HG03025 (cell line): ENCODE results near the gene GUCY2D.
"Not testable (repeated sequence)": the region's sequence is repeated elsewhere in the genome, so short reads cannot be mapped to it uniquely, and the experiment has no call there.

Experiments
- ATAC-seq: cut with Tn5 transposase; IDR thresholded peaks from one replicate; pipeline ENCODE4 v1.9.1; 2021; ENCODE audit warnings: mild to moderate bottlenecking, moderate library complexity; ENCODE audit not compliant: unreplicated experiment, low FRiP score

The GUCY2D gene

GRCh38 chr17:8015236-8015956, 13.0 kb downstream of the GUCY2D start:
- ATAC-seq: no peak

DNA sequence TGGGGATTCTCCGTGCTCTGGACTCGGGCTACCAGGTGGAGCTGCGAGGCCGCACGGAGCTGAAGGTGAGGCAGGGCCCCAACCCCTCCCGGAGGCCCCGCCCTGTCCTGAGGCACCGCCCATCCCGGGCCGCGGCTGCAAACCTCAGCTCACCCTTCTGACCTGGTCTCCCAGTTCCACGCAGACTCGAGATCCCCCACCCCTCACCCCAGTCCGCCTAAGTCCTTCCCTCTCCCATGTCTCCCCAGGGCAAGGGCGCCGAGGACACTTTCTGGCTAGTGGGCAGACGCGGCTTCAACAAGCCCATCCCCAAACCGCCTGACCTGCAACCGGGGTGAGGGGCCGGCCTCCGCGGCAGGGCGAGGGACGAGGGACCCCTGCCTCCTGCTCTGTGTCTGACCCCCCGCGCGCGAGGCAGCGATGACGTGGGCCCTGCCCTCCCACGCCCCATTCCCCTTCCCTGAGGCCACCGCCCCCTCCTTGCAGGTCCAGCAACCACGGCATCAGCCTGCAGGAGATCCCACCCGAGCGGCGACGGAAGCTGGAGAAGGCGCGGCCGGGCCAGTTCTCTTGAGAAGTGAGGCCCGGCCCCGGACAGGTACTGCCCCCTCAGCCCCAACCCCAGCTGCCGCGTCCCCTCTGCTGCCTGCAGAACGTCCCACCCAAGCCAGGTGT, 13.7 kb downstream of the GUCY2D start:
- no peak for ATAC-seq

GRCh38 chr17:8016632-8017424, 14.4 kb downstream of the GUCY2D start:
- ATAC-seq: no peak

- no peak for ATAC-seq
Measured at GRCh38 chr17:8018436-8018835, 16.0 kb downstream of the GUCY2D start.

GRCh38 chr17:8019166-8019565, 16.8 kb downstream of the GUCY2D start:
- ATAC-seq: no peak

DNA sequence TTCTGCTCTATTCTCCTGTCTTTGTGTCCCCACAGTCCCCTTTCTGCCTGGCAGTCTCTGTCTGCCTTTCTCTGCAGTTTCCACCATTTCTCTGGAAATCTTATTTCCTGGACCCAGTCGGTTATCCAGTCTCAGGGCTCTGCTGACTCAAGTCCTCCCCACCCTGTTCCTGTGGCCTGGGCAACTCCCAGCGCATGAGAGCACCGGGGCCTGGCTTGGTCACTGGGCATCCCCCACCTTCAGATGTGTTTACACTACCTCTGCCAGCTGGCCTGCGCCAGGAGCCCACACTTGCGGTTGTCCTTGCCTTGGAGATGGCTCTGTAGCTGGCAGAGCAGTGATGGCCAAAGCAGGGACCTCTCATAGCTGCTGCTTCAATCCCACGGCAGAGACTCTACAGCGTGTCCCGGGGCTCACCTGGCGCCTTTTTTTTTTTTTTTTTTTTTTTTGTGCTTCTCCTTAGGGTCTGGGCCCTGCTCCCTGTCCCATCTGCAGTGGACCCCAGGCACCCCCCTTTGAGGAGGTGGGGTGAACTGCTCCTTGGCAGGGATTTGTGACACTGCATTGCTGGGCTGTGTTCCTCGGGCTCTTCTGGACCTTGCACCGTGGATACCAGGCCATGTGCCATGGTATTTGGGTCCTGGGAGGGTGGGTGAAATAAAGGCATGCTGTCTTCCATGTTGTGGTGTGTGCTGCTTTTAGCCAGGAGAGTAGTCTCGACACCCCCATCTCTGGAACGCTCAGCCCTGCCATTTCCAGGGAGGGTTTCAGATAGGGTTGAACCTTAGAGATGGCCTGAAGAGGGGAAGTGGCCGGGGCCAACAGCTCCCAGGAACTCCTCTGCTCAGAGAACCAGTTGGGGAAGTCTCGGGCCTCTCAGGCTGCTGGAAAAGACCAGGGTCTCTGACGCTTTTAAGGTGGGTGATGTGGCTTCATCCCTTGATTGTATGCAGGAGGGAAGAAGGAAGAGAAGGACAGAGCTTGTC, 17.5 kb downstream of the GUCY2D start:
- no peak for ATAC-seq

- no peak for ATAC-seq
Measured at GRCh38 chr17:8020776-8021564, 18.6 kb downstream of the GUCY2D start.

GRCh38 chr17:8021565-8022359, 19.3 kb downstream of the GUCY2D start:
- no peak for ATAC-seq

DNA sequence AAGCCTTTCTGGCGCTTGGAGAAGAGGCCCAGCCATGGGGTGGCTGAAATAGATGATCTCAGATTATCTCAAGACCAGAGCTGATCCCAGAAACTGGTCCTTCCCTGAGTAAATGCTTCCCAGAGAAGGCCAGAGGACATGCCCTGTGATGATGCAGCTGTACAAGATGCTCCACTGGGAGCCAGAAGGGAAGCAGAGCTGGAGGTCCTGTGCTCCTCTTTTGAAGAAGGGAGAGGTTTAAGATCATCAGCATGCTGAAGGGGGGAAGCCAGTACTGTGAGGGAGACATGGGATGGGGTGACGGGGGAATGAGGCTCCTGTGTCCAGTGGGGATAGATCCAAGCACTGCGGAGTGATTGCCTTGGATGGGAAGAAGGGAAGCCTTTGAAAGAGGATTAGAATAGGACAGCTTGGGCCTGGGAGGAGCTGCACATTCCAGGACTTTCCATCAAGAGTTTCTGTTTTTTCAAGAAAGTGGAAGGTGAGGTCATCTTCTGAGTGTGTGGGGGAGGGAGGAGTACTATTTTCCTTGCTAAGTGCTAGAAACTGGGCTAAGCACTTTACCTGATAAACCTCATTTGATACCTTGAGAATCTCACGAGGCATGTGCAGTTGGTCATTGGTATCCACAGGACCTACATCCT, 20.1 kb downstream of the GUCY2D start:
- ATAC-seq: no peak

DNA sequence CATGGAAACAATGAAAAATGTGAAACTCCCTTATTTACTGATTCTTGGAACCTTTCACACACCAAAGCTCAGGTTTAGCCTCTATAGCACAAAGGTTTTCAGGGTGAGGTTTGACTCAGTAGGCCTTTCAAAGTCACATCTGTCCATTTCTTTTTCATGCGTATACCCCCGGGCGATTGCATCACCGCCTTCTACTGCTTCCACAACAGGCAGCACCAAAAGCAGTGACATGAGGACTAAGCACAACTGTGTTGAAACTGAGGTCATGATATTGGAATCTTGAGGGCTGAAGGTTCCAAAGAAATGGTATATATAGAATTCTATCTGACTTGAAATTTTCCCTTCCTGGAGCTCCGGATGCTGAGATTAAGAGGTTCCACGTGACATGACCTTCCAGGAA, 21.7 kb downstream of the GUCY2D start:
- not testable (repeated sequence) for ATAC-seq

DNA sequence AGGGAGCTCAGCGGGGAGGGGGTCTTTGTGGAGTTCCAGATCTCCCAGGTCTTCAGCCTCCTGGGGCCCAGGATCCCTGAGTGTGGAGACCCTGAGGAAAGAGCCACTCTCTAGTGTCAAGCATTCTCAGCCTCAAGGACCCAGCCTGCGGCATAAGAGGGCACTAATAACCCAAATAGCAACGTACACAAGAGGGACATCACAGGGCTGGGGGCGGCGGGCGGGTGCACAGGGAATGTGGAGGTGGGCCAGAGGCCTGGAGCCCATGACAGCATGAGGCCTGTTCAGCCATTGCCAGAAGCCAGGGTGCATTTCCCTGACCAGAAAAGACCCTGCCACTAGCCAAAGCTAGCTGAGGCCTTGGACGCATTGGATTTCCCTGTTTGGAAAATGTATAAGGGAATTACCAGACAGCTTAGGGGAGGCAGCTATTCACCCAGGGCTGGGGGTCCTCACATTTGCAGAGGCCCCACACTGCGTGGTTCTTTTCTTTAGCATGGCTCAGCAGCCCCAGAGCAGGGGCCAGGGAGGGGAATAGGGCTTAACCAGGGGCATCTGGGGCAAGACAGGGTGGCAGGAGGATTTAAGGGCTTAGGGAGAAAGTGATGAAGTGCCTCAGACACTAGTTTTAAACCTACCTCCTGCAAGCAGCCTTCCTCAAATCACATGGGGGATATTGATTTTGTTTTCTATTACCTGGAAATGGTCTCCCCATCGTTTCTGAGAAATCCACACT, 22.9 kb downstream of the GUCY2D start:
- ATAC-seq: no peak

- ATAC-seq: no peak
Measured at GRCh38 chr17:8029121-8029520, 26.7 kb downstream of the GUCY2D start.

DNA sequence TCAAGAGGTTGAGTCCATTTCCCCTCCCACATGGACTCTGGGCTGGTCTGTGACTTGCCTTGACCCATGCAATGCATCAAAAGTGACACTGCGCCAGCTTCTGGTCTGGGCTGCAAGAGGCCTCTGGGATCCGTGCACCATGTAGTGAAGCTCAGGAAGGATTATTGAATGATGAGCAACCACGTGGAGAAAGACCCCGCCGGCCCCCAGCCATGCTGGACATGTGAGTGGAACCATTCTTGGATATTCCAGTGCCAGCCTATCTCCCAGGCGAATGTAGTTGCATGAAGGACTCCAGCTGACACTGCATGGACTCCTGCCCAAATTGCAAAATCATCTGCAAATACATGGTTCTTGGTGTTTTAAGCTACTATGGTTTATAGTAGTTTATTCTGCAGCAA, 28.8 kb downstream of the GUCY2D start:
- no peak for ATAC-seq

GRCh38 chr17:8031950-8032349, 29.5 kb downstream of the GUCY2D start:
- ATAC-seq: no peak

GRCh38 chr17:8032442-8032841, 30.0 kb downstream of the GUCY2D start:
- ATAC-seq: no peak

GRCh38 chr17:8038954-8039610, 36.7 kb downstream of the GUCY2D start, which contains the start of gene ALOX15B:
Gene ALOX15B (plus strand): TSS chr17:8039059. CDS start chr17:8039156, 97 bp downstream.
- no peak for ATAC-seq

- ATAC-seq: no peak
Measured at GRCh38 chr17:8039611-8040168, 37.3 kb downstream of the GUCY2D start.
